GM10266 (cell line): ENCODE results near the gene FYN.

ENCODE experiments used
- DNase-seq: peaks from one replicate; pipeline ENCODE4 v3.0.0; 2012; ENCODE audit errors: extremely low spot score
- TF ChIP-seq, protein P1 (sequence below): IDR thresholded peaks from 2 replicates; pipeline ENCODE4 v1.5.1; 2012; ENCODE audit warnings: mild to moderate bottlenecking, low read depth; ENCODE audit not compliant: control insufficient read depth, insufficient read depth; ENCODE audit errors: missing control alignments

Gene FYN

GRCh38 chr6:111739257-111739696 is 134.0 kb downstream of the FYN start:
- TF ChIP-seq, protein P1, sequence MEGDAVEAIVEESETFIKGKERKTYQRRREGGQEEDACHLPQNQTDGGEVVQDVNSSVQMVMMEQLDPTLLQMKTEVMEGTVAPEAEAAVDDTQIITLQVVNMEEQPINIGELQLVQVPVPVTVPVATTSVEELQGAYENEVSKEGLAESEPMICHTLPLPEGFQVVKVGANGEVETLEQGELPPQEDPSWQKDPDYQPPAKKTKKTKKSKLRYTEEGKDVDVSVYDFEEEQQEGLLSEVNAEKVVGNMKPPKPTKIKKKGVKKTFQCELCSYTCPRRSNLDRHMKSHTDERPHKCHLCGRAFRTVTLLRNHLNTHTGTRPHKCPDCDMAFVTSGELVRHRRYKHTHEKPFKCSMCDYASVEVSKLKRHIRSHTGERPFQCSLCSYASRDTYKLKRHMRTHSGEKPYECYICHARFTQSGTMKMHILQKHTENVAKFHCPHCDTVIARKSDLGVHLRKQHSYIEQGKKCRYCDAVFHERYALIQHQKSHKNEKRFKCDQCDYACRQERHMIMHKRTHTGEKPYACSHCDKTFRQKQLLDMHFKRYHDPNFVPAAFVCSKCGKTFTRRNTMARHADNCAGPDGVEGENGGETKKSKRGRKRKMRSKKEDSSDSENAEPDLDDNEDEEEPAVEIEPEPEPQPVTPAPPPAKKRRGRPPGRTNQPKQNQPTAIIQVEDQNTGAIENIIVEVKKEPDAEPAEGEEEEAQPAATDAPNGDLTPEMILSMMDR, result no peak
- DNase-seq, result no peak

- DNase-seq, result no peak
- TF ChIP-seq, protein P1, result no peak
Observed at GRCh38 chr6:111738631-111739030, 134.6 kb downstream of the FYN start.

GRCh38 chr6:111738156-111738555 is 135.1 kb downstream of the FYN start:
- no peak for DNase-seq
- TF ChIP-seq, protein P1, result no peak

GRCh38 chr6:111737065-111737521 is 136.2 kb downstream of the FYN start:
- no peak for DNase-seq
- TF ChIP-seq, protein P1, result no peak

- no peak for DNase-seq
- TF ChIP-seq, protein P1, result no peak
Observed at GRCh38 chr6:111736005-111736608, 137.1 kb downstream of the FYN start.

- TF ChIP-seq, protein P1, result no peak
- no peak for DNase-seq
Observed at GRCh38 chr6:111734068-111735061, 138.9 kb downstream of the FYN start.

DNA sequence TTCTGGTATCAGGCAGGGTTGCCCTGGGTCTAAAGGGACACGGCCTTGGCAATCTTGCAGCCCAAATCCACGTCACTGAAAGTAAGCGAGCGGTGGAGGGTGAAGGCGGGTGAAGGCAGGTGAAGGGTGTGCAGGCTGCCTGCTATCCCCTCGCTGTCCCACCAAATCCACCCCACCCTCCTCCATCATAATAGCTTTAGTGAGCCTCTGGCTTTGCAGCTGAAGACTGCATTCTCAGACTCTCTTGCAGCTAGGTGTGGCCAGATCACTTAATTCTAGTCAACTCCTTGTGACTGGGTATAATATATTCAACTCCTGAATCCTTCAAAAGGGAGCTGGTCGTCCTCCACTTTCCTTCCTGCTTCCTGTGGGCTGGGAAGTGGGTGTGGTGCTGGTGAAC is 140.9 kb downstream of the FYN start:
- TF ChIP-seq, protein P1, result no peak
- DNase-seq, result no peak
